Adrenal gland (tissue), 5 donors: ENCODE results near the gene DOK3.

ENCODE experiments used
- CTCF ChIP-seq, 6 experiments: fragments of 450-650 bp in 4 of 6; fragments of 200-600 bp in 2 of 6; sonication (generic) in 1 of 6; IDR thresholded peaks; 1 replicate in 5 of 6; 2 replicates in 1 of 6; pipeline versions ENCODE4 v1.5.1 to v1.8.0; 2016 to 2021; ENCODE audit warnings: antibody characterized with exemption in 6 of 6, mild to moderate bottlenecking in 2 of 6, moderate library complexity in 1 of 6
- POLR2A ChIP-seq, 2 donors: fragments of 450-650 bp; IDR thresholded peaks; one replicate each; pipeline ENCODE4 v1.6.1; 2017; ENCODE audit warnings: antibody characterized with exemption in 2 of 2, mild to moderate bottlenecking in 2 of 2, moderate library complexity in 1 of 2
- donor health status: DM: no; HTN: no; CAD: no.

- TF ChIP-seq CTCF (IDR thresholded peaks at IDR 0.05) (no peak), POLR2A (IDR thresholded peaks at IDR 0.05) (no peak)
Measured at GRCh38 chr5:177487975-177488374, 21.7 kb downstream of the DOK3 start.
